ENCODE data around the gene RBMS1.
A peak's percentile ranks its signal among the peaks of the same experiment; 100 is the strongest.
"Not testable (repeated sequence)": the region's sequence is repeated elsewhere in the genome, so short reads cannot be mapped to it uniquely, and the experiment has no call there.

The RBMS1 gene

GRCh38 chr2:160501370-160501769 is 7.8 kb upstream of the RBMS1 start:
- no peak for DNase-seq (ENCODE audit: low read depth)

- DNase-seq (ENCODE audit: low read depth) = no peak
Measured at GRCh38 chr2:160499865-160500264, 6.3 kb upstream of the RBMS1 start.

GRCh38 chr2:160498137-160498536 is 4.5 kb upstream of the RBMS1 start:
- DNase-seq (ENCODE audit: low read depth) = peak; percentile 34

- peak; percentile 17 for DNase-seq (ENCODE audit: low read depth)
Measured at GRCh38 chr2:160494201-160494644, 616 bp upstream of the RBMS1 start.

GRCh38 chr2:160492401-160493226 is 993 bp downstream of the RBMS1 start:
- peak; percentile 69 for DNase-seq (ENCODE audit: low read depth)

GRCh38 chr2:160491911-160492371 is 1.7 kb downstream of the RBMS1 start:
- peak; percentile 78 for DNase-seq (ENCODE audit: low read depth)

- no peak for DNase-seq (ENCODE audit: low read depth)
Measured at GRCh38 chr2:160490733-160491685, 2.6 kb downstream of the RBMS1 start.

GRCh38 chr2:160489111-160489510 is 4.5 kb downstream of the RBMS1 start:
- DNase-seq (ENCODE audit: low read depth) = peak; percentile 12

- DNase-seq (ENCODE audit: low read depth) = not testable (repeated sequence)
Measured at GRCh38 chr2:160488289-160488688, 5.3 kb downstream of the RBMS1 start.

GRCh38 chr2:160486341-160486740 is 7.3 kb downstream of the RBMS1 start:
- peak; percentile 41 for DNase-seq (ENCODE audit: low read depth)

- no peak for DNase-seq (ENCODE audit: low read depth)
Measured at GRCh38 chr2:160484859-160485520, 8.6 kb downstream of the RBMS1 start.

GRCh38 chr2:160482673-160483072 is 10.9 kb downstream of the RBMS1 start:
- DNase-seq (ENCODE audit: low read depth) = no peak

- no peak for DNase-seq (ENCODE audit: low read depth)
Measured at GRCh38 chr2:160479269-160479668, 14.3 kb downstream of the RBMS1 start.

- DNase-seq (ENCODE audit: low read depth) = no peak
Measured at GRCh38 chr2:160478660-160479059, 14.9 kb downstream of the RBMS1 start.

- DNase-seq (ENCODE audit: low read depth) = peak; percentile 21
Measured at GRCh38 chr2:160477032-160477431, 16.6 kb downstream of the RBMS1 start.

- DNase-seq (ENCODE audit: low read depth) = peak; percentile 23
Measured at GRCh38 chr2:160474891-160475787, 18.5 kb downstream of the RBMS1 start.

- no peak for DNase-seq (ENCODE audit: low read depth)
Measured at GRCh38 chr2:160474319-160474645, 19.3 kb downstream of the RBMS1 start.

GRCh38 chr2:160473468-160474318 is 19.9 kb downstream of the RBMS1 start:
- DNase-seq (ENCODE audit: low read depth) = no peak

- peak; percentile 78 for DNase-seq (ENCODE audit: low read depth)
Measured at GRCh38 chr2:160472839-160473251, 20.8 kb downstream of the RBMS1 start.

- peak; percentile 37 for DNase-seq (ENCODE audit: low read depth)
Measured at GRCh38 chr2:160471950-160472349, 21.7 kb downstream of the RBMS1 start.

All from fibroblast of gingiva (primary cell).